COLO829 (cell line): ENCODE measurements around the gene PCNX2.

Experiments
- DNase-seq: peaks from one replicate; pipeline ENCODE4 v3.0.0; 2012; ENCODE audit warnings: low spot score

Gene PCNX2

GRCh38 chr1:233295237-233295974, at the start of gene PCNX2:
Gene PCNX2, minus strand, starts transcription at chr1:233295725. Its CDS starts 247 bp downstream, at chr1:233295478.
- DNase-seq = peak; percentile 85

DNA sequence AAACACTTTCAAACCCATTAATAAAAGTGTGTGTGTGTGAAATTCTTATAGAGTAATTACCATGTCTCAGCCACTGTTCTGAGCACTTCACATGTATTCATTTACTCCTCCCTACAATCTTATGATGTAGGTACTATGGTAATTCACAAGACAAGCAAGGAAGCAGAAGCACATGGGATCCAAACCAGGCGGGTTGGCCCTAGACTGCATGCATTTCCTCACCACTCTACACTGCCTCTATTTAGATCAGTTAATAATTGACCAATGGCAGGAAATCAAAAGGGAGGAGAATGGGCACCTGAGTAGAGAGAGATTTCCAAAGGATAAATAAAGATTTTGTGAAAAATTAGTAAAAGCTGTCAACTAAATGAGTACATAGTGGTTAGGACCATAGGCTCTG, 47.7 kb upstream of the PCNX2 start:
- DNase-seq = no peak

DNA sequence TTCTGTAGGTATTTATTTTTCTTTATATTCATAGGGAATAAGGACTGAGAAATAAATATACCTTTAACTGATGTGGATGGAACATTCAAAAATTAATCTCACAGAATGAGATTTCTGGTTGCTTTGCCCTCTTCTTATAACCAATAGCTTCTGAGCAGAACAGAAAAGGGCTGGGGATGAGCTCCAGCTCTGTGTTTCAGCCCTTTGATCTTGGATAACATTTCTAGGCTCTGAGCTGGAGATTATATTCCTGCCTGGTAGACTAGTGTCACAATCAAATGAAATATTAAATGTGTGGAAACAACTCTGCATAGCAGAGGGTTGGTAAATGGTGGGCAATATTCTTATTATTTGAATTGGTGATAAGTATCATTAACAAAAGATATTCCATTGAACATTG, 46.6 kb upstream of the PCNX2 start:
- no peak for DNase-seq

- no peak for DNase-seq
These were observed 45.5 kb upstream of the PCNX2 start for GRCh38 chr1:233340966-233341516.

GRCh38 chr1:233340031-233340555, 44.6 kb upstream of the PCNX2 start:
- DNase-seq = no peak

DNA sequence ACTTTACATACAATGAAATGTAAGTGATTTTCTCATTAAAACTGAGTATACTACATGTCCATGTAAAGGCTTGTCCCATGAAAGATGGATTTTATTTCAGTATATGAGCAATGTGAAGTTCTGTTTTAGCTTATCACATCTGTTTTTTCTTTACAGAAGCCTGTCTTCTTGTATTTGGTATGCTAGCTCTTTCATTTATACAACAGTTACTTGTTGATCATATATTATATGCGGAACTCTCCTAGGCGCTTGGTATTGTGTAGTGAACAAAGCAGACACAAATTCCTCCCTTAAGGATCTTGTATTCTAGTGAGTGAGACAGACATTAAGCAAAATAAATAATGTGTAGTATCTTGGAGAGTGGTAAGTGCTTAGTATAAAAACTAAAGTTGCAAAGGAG, 42.6 kb upstream of the PCNX2 start:
- no peak for DNase-seq

- DNase-seq = no peak
These were observed 42.0 kb upstream of the PCNX2 start for GRCh38 chr1:233337505-233337904.

- no peak for DNase-seq
These were observed 41.3 kb upstream of the PCNX2 start for GRCh38 chr1:233336554-233337456.

DNA sequence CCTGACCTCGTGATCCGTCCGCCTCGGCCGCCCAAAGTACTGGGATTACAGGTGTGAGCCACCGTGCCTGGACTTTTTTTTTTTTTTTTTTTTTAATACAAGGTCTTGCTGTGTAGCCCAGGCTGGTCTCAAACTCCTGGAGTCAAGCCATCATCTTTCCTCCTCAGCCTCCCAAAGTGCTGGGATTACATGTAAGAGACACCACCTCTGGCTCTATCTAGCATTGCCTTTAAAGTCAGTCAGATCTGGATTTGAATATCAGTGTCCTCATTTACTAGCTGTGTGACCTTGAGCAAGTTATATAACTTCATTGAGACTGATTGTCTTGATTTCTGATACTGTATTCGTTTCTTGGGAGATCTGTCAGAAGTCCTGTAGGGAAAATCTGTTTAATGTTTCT, 38.6 kb upstream of the PCNX2 start:
- DNase-seq = no peak

- DNase-seq = no peak
These were observed 37.6 kb upstream of the PCNX2 start for GRCh38 chr1:233333086-233333485.

GRCh38 chr1:233331676-233332519, 36.4 kb upstream of the PCNX2 start:
- DNase-seq = no peak

GRCh38 chr1:233328142-233328921, 32.8 kb upstream of the PCNX2 start:
- no peak for DNase-seq

DNA sequence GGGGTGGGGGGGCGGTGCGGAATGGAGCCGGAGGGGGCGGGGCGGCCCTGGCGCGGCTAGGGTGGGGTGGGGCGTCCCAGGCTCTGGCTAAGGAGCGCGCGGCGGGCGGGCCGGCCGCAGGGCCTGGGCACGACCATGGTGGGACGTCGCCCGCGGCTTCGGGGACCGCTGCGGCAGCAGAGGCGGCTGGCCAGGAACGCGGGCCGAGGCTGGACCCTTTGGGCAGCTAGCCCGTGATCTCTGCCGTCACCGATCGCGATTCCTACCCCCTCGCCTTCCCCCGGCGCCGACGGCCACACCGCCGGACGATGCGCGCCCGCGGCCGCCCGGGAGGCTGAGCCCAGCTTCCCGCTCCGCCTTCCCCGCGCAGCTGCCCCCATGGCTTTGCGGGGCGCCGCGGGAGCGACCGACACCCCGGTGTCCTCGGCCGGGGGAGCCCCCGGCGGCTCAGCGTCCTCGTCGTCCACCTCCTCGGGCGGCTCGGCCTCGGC, 32.2 kb upstream of the PCNX2 start, which contains the start of gene MAP3K21:
Gene MAP3K21 (plus strand): TSS at position 74 of the 491 bp plus-strand sequence. CDS start 305 bp downstream, at position 379.
- peak; percentile 56 for DNase-seq

- DNase-seq = no peak
These were observed 31.5 kb upstream of the PCNX2 start for GRCh38 chr1:233326811-233327650.

- no peak for DNase-seq
These were observed 30.8 kb upstream of the PCNX2 start for GRCh38 chr1:233326319-233326718.

- DNase-seq = no peak
These were observed 28.2 kb upstream of the PCNX2 start for GRCh38 chr1:233323718-233324117.

DNA sequence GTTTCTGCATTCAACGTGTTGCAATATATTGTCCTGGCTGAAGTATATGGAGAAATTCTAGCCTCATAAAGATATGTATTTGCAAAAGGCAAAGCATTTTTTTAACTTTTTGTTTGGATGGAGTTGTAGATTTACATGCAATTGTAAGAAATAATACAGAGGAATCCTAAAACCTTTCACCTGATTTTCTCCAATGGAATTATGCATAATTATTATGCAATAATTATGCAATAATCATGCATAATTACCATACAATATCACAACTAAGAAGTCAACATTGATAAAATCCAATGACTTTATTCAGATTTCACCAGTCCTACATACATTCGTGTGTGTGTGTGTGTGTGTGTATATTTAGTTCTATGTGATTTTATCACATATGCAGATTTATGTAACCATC, 24.5 kb upstream of the PCNX2 start:
- DNase-seq = no peak

DNA sequence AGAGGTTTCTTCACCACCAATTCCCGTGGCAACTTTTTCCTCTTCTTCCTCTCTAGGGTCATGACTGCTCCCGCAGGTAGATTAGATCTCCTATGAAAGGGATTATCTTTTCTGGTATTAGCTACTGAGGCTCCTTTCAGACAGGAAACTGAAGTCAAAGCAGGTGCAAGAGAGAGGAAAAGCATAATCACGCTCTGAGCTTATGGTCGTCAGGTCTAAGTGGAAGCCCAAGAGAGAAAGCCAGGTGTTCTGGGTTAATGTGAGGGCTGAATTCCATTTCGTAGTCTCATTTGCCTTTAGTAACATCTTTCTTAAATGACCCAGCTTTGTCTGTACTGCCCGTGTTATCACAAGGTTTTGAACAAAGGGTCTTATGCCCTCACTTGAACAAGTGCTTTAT, 23.7 kb upstream of the PCNX2 start:
- DNase-seq = no peak

DNA sequence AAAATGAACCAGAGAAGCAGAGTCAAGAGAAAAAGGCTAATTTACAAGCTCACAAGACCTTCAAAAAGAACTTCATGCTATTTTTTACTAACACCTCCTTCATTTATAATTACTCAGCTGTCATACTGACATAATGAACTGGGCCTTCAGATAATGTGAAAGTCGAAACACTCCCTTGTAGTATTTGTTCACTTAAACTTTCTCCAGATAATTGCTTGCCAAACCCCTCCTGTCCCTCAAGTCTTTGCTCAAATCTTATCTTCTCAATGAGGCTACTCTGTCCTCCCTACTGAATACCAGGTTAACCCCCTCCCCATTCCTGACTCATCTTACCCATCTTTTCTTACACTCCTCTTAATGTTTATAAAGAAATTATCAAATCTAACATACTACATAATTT, 20.9 kb upstream of the PCNX2 start:
- DNase-seq = no peak
